T47D (cell line): ENCODE measurements around the gene ITGB5.

ENCODE experiments used
- DNase-seq, 2 experiments: peaks; one replicate each; pipeline versions ENCODE4 v3.0.0 to v3.0.0-alpha.2; 2011 to 2012; ENCODE audit warnings: low read depth in 1 of 2, low spot score in 1 of 2
- JUND ChIP-seq: IDR thresholded peaks from 2 replicates; pipeline ENCODE4 v1.6.1; 2012; ENCODE audit warnings: low read depth
- in situ Hi-C: cut with HindIII; loops from 2 replicates; pipeline ENCODE4 v1.10.0; 2016; ENCODE audit warnings: low sequenced_read_pairs, low pct_unique_long_range_greater_than_20kb

Gene ITGB5

DNA sequence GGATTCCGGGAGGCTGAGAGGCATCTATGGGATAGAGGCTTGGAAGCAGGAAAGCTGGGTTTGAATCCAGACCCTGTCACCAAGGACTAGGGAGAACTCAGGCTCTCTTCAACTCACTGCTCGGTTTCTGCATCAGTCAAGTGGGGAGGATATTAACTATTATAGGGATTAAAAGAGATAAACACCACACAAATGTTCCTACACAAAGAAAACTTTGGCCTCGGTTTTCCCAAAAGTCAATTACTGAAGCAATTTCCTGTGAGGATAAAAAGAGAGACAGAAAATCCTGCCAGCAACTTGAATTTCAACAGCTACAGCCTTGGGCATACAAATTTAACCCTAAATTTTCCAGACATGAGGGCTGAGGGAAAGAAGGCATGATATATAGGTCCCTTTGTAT, 36.0 kb downstream of the ITGB5 start:
- TF ChIP-seq JUND = no peak
- DNase-seq = no peak
- in situ Hi-C loops = no loop called here

DNA sequence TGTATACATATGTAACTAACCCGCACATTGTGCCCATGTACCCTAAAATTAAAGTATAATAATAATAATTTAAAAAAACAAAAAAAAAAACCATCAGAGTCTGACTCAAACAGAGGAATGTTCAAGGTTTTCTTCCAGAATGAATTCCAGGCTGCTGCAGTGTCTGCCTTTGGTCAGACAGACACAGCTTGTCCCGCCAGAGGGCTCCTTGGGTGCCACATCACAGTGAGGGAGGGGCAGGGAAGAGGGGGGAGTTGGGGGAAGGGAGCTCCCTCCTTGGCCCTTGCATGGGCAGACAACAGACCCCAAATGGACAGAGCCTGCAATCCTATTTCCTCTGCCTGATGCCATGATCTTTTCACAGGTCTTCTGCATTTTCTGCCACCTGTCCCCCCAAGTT, 36.5 kb downstream of the ITGB5 start:
- in situ Hi-C loops = no loop called here
- no peak for DNase-seq
- no peak for TF ChIP-seq JUND

DNA sequence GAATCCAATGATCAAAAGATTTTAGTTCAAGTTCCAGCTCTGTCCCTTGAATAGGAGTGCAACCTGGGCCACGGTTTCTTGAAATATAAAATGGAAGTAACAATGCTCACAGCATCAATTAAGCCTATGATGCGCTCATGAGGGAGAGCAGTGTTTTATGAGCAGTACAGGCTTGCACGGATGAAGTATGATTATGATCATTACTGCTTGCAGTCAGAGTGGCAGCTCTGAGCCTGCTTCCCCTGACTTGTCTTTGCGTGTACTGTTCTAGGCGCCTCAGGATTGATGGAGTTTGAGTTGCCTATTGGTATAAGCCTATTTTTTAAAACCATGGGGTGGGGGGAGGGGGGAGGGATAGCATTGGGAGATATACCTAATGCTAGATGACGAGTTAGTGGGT, 37.0 kb downstream of the ITGB5 start:
- TF ChIP-seq JUND = no peak
- in situ Hi-C loops = no loop called here

DNA sequence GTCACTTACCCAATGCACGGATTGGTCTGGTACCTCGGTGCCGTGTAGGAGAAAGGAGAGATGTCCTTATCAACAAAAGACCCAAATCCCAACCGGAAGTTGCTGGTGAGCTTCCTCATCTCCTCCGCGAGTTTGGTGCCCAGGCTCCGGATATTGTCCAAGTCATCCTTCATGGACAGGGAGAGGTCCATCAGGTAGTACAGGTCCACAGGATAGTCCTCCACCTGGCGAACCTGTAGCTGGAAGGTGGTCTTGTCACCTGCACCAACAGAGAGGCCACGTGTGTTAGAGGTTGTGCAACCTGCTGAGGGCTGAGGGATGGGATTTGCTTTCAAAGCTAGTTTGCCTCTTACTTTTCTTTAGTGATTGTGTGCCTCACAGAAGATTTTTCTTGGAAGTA, 38.9 kb downstream of the ITGB5 start:
- in situ Hi-C loops = no loop called here
- TF ChIP-seq JUND = no peak
- no peak for DNase-seq

More for the DNA sequence above, 37.0 kb downstream of the ITGB5 start:
- DNase-seq = no peak

DNA sequence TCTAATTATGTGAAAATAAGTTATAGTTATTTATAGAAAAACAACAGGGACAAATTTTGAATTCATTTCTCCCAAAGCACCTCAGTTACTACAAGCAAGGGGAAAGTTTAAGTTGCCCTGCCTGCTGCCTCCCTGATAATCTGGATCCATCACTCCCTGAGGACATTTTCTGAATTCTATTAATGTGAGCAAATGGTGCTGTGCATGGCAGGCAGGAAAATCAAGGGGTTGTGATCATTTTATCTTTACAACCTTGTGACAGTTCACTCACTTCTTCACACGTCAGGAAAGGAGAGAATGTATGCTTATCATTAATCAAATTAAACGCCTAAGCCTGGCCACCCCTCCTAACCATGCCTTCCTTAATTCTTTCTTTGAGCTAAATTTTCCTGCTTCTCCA, 39.3 kb downstream of the ITGB5 start:
- DNase-seq = no peak
- no peak for TF ChIP-seq JUND
- in situ Hi-C loops = no loop called here

DNA sequence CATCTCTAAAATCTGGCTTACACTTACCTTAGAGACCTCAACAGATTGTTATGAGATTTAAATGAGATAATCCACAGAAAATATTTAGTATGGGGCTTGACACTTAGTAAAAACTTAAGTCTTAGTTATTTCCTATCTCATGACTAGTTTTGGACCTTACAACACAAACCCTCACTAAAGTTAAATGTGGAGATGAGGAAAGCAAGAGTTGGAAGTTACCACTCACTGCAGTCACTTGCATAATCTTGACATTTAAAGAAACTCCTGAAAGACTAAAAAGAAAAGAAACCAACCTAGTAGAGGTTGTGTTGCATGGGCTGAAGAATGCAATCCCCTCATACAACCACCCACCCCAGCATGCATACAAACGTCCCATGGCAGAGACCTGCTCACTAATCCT, 40.1 kb downstream of the ITGB5 start:
- no peak for TF ChIP-seq JUND
- DNase-seq = no peak
- in situ Hi-C loops = no loop called here

DNA sequence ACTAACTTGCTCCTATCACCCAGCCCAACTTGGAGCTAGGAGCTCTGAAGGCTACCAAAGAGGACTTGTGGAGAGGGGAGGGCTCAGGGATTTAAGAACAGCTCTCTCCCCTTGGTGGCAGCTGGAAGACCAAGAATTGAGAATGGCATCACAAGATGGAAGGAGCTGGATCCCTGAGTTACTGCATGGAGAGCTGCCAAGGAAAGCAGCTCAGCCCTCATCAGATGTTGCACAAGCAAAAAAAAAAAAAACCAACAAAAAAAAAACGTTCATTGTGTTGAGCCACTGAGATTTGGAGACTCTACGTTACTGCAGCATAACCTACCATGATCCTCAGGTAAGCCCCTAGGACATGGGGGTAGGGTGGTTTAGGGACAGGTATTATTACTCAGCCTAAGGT, 41.0 kb downstream of the ITGB5 start:
- DNase-seq = no peak
- in situ Hi-C loops = no loop called here
- TF ChIP-seq JUND = no peak

DNA sequence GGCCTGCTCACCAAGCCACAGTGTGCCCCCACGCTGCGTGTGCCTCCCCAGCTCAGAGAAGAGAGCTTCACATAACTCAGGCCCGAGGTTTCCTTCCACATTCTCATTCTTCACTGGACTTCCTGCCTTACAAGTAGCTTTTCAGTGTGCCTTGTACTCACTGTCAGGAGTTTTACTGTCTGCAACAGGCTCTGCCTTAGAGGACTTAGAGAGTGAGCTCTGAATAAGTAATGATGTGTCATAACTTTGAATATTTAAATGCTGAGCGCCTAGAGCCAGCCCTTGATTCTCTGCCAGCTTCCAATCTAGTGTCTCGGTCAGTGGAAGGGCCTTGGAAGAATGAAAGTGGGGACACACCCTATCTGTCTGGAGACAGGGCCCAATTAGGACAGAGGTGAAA, 41.8 kb downstream of the ITGB5 start:
- in situ Hi-C loops = no loop called here

DNA sequence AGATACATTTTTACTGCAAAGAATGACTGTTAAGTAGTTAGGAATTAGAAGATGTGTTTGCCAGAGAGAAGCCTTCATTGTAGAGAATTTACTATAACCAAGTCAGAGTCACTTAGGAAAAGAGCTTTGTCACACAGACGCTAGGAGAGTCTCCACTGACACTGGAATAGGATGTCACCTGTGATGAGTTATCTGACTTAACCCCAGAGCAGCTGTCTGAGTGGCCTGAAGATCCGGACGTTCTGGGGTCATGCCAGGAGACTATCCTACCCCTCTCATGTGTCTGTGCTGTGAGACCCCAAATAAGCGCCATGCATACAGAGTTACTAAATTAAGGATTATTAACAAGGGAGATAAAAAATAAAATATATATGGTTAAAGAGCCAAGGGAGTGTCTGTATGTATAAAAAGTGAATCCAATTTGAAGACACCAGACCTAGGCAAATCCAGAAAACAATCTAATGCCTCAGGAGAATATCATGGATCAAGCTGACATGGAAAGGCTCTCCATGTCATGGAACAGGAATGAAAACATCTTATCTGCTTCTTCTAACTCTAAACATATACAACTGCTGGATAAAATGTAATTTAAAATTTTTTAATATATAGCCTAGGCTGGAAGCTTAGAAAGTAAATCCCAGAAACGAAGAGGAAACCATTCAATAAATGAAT, 43.5 kb downstream of the ITGB5 start:
- DNase-seq = no peak
- in situ Hi-C loops = no loop called here
- TF ChIP-seq JUND = no peak

More for the DNA sequence above, 41.8 kb downstream of the ITGB5 start:
- no peak for TF ChIP-seq JUND
- no peak for DNase-seq

DNA sequence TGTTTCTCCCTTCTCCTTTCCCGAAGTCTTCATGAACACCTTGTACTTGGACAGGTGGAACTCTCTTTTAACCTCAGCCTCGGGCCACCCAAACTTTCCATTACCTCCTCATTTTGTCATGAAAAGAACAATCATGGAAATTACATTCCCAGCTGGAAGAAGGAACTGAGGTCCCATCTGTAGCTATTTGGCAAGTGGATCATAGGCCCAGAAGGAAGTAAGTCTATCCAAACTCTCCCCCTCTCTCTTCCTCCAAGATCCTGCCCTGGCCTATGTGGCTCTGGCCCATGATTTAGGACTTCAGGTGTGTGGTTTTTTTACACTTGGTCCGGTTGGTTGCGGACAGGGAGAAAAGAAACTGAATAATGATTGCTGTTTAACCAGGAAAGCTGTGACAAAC, 44.1 kb downstream of the ITGB5 start:
- no peak for DNase-seq
- no peak for TF ChIP-seq JUND
- in situ Hi-C loops = no loop called here

DNA sequence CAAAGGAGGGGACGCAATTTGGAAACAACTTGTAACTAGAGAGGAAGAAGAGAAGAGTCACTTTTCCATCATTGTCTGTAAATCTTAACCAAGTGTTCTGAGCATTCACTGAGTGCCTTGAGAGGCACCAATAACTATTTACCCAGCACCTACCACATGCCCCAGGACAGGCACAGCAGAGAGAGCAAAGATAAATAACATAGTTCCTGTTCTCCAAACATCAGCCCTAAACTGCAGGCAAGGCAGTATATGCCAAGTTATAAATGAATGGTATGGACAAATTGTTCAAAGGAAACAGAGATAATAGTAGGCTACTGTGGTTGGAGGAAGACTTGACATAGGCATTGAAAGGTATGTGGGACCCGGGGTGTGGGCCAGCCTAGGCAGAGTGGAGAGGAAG, 45.6 kb downstream of the ITGB5 start:
- peak in 1 of 2 experiments; percentile 65 for DNase-seq
- TF ChIP-seq JUND = no peak
- in situ Hi-C loops = no loop called here

DNA sequence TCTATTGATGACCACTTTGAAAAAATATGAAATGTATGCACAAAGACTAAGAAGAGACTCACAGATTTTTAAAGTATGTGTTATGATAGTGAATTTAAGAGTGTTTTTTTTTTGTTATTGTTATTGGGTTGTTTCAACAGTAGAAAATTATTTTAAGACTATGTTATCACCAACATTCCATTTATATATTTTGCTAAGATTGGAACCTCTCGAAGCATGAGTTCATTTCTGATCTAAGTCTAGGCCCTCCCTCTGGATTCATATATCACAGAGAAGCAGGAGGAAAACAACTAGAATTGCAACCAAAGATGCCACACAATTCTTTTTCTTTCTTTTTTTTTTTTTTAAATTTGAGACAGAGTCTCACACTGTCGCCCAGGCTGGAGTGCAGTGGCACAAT, 46.8 kb downstream of the ITGB5 start:
- in situ Hi-C loops = no loop called here
- DNase-seq = no peak
- TF ChIP-seq JUND = no peak

DNA sequence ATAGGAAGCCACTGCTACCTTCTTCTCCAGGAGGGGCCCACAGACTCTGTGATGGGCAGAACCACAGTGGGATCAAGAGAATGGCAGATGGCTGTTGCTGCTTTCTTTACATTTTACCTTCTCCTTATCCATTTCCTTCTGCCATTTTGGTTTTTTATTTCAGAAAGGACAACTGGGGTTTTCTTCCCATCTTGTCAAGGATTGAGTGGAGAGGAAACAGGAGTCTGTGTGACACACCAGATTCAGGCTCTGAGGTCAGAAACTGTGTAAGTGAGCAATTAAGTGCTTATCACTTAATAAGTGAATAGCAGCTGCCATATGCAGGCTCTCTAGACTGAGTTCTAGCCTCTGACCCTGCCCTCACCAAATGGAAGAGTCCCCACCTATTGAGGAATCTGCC, 47.3 kb downstream of the ITGB5 start:
- TF ChIP-seq JUND = no peak
- in situ Hi-C loops = no loop called here
- DNase-seq = no peak

DNA sequence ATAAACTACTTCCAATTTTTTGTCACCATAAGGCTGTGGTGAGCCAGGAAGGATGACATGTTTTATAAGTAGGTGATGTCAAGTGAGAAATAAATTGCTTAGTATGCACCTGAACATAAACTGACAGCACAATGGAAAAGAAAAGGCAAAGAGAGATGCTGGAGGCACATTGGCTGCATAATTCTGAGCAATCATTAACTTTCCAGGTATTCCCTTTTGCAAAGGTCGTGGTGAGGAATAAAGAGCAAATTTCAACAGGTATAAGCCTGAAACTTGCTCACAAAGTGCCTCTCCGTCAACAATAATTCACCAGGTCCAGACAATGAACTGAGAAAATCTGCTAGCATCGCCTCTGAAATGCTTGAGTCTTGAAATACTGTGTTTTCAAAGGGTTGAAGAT, 48.2 kb downstream of the ITGB5 start:
- in situ Hi-C loops = no loop called here
- TF ChIP-seq JUND = no peak
- no peak for DNase-seq

DNA sequence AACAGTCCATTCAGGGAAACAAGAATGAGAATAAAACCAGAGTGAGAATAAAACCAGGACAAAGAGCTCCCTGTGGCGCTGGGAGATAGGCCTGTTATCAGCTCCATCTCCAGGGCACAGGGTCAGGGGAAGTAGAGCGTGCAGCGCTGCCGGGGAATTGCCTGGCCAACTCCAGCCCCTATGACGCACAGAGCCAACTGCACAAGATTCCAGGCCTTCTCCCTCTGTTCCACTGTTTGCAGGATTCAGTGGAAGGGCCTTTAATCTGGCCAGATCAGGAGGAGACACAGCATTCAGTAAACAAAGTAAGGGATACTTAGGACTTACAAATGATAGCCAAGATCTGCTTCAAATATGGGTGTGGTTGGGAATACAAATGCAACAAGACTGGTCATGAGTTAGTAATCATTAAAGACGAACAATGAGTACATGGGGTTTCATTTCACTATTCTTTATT, 49.4 kb downstream of the ITGB5 start:
- TF ChIP-seq JUND = no peak; the same call in 1 of the 2 replicates
- in situ Hi-C loops = no loop called here
- DNase-seq = peak in 1 of 2 experiments; percentile 72
